Astrocyte of the spinal cord (primary cell): Measurements from ENCODE around the gene VPS9D1.

Source experiments
- DNase-seq: peaks from one replicate; pipeline ENCODE4 v3.0.0; 2011; ENCODE audit warnings: low read depth, low spot score
- H3K4me3 ChIP-seq: 2 replicates; pipeline ENCODE4 v1.5.1; 2011; ENCODE audit warnings: low read depth, mild to moderate bottlenecking, low read length, moderate library complexity
- CTCF ChIP-seq: IDR thresholded peaks from 2 replicates; pipeline ENCODE4 v1.5.1; 2012; ENCODE audit warnings: low read depth, mild to moderate bottlenecking, low read length, inconsistent platforms
- in situ Hi-C: cut with HindIII; loops from 2 replicates; pipeline ENCODE4 v1.10.0; 2017; ENCODE audit warnings: low sequenced_read_pairs

VPS9D1 gene

GRCh38 chr16:89741342-89742014 is 20.8 kb upstream of the VPS9D1 start:
- no peak overlapping the region for H3K4me3 ChIP-seq
- TF ChIP-seq CTCF = no peak
- no peak for DNase-seq
- in situ Hi-C loops = no loop called here

- no peak overlapping the region for H3K4me3 ChIP-seq
- no peak for DNase-seq
- in situ Hi-C loops = no loop called here
- no peak for TF ChIP-seq CTCF
Measured at GRCh38 chr16:89739383-89739782, 18.7 kb upstream of the VPS9D1 start.

- H3K4me3 ChIP-seq = no peak overlapping the region
- no peak for TF ChIP-seq CTCF
- in situ Hi-C loops = no loop called here
Measured at GRCh38 chr16:89738538-89739317, 18.0 kb upstream of the VPS9D1 start.

GRCh38 chr16:89738072-89738377 is 17.3 kb upstream of the VPS9D1 start:
- in situ Hi-C loops = no loop called here
- no peak overlapping the region for H3K4me3 ChIP-seq
- no peak for DNase-seq
- no peak for TF ChIP-seq CTCF

More at GRCh38 chr16:89738538-89739317, 18.0 kb upstream of the VPS9D1 start:
- DNase-seq = no peak

- no peak overlapping the region for H3K4me3 ChIP-seq
- in situ Hi-C loops = no loop called here
- no peak for TF ChIP-seq CTCF
- DNase-seq = no peak
Measured at GRCh38 chr16:89737341-89738071, 16.8 kb upstream of the VPS9D1 start.

- TF ChIP-seq CTCF = no peak
- H3K4me3 ChIP-seq = no peak overlapping the region
- no peak for DNase-seq
- in situ Hi-C loops = no loop called here
Measured at GRCh38 chr16:89736554-89736953, 15.9 kb upstream of the VPS9D1 start.
